KOPT-K1 (cell line): ENCODE data around the gene ASF1A.

Experiments used
- H3K27ac ChIP-seq: fragments of 200-600 bp; sonication (generic); 2 replicates; pipeline ENCODE4 v1.5.1; 2016; ENCODE audit warnings: antibody characterized with exemption, mild to moderate bottlenecking, low read depth, low read length; ENCODE audit not compliant: poor library complexity, severe bottlenecking
- H3K36me3 ChIP-seq: fragments of 200-600 bp; sonication (generic); 2 replicates; pipeline ENCODE4 v1.5.1; 2017; ENCODE audit warnings: antibody characterized with exemption, mild to moderate bottlenecking, low read length, moderate library complexity; ENCODE audit not compliant: insufficient read depth
- H3K9me3 ChIP-seq: fragments of 200-600 bp; sonication (generic); 2 replicates; pipeline ENCODE4 v1.5.1; 2017; ENCODE audit warnings: antibody characterized with exemption, low read length, mild to moderate bottlenecking; ENCODE audit not compliant: insufficient read depth, poor library complexity, severe bottlenecking

Gene ASF1A

DNA sequence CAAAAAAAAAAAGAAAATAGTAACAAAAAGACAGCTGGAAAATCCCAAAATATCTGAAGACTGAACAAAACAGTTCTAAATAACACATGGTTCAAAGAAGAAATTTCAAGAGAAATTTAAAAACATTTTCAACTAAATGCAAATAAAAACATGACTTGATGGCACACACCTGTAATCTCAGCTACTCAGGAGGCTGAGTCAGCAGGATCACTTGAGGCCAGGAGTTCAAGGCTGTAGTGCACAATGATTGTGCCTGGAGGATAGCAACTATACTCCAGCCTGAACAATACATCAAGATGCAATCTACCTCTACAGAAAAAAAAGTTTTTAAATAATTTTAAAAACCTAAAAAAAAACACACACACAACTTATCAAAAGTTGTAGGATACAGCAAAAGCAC lies 21.6 kb upstream of the ASF1A start:
- no peak overlapping the region for H3K27ac ChIP-seq
- H3K9me3 ChIP-seq, result no peaks in the 10 kb centered on the region
- no peaks in the 10 kb centered on the region for H3K36me3 ChIP-seq

DNA sequence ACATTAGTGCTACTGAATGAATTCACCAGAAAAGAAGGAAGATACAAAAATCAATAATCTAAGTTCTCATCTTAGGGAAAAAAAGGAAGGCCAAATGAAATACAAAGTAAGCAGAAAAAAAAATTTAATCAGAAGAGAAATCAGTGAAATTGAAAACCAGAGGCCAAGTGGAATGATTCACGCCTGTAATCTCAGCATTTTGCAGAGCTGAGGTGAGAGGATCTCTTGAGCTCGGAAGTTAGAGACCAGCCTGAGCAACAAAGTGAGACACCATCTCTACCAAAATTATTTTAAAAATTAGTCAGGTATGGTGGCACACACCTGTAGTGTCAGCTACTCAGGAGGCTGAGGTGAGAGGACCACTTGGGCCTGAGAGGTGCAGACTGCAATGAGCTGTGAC lies 21.2 kb upstream of the ASF1A start:
- no peaks in the 10 kb centered on the region for H3K36me3 ChIP-seq
- H3K27ac ChIP-seq, result no peak overlapping the region
- H3K9me3 ChIP-seq, result no peaks in the 10 kb centered on the region

DNA sequence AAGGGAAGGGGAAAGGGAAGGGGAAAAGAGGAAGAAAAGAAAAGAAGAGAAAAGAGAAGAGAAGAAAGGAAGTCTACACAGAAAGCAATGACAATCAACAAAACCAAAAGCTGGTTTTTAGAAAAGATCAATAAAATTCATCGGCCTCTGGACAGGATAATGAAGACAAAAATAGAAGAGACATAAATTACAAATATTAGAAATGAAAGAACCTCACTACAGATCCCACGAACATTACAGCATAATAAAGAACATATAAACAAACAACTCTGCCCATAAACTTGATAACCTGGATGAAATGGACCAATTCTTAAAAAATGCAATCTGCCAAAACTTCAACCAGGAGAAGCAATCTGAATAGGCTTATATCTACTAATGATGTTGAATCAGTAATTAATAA lies 20.7 kb upstream of the ASF1A start:
- Histone ChIP-seq H3K36me3 (no peaks in the 10 kb centered on the region), H3K9me3 (no peaks in the 10 kb centered on the region), H3K27ac (no peak overlapping the region)

DNA sequence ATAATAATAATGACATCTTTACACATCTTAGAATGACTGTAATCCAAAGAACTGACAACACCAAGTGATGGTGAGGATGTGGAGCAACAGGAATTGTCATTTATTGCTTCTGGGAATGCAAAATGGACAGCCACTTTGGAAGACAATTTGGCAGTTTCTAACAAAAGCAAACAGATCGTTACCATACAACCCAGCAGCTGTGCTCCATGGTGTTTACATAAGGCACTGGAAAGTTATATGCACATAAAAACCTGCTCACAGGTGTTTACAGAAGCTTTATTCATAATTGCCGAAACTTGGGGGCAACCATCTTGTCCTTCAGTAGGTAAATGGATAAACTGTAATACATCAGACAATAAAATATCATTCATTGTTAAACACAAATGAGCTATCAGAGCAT lies 18.3 kb upstream of the ASF1A start:
- Histone ChIP-seq H3K36me3 (no peaks in the 10 kb centered on the region), H3K9me3 (no peaks in the 10 kb centered on the region), H3K27ac (no peak overlapping the region)

DNA sequence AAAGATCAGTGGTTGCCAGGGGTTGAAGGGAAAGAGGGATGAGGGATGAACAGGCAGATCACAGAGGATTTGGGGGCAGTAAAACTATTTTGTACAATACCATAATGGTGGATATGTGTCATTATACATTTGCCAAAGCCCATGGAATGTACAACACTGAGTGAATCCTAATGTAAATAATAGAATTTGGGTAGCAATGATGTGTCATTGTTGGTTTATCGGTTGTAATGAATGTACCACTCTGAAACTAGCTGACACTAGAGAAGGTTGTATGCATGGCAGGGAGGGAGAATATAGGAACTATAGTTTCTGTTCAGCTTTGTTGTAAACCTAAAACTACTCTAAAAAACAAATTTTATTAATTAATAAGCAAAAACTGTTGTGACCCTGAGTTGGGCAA lies 17.8 kb upstream of the ASF1A start:
- Histone ChIP-seq H3K9me3 (no peaks in the 10 kb centered on the region), H3K27ac (no peak overlapping the region), H3K36me3 (no peaks in the 10 kb centered on the region)

DNA sequence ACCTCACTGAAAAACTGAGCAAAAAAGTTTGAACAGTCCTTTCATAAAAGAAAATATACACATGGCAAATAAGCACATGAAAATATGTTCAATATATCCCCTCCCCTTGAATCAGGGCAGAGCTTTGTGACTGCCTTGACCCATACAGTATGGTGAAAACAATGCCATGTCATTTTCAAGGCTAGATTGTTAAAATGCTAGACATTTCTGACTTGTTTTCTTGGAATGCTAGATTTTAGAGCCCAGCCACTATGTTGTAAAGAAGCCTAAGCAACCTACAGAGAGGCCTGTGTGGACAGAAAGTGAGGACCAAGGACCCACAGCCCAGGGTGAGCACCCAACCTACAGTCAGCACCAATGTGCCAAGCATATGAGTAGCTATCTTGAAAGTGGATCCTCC lies 17.1 kb upstream of the ASF1A start:
- no peak overlapping the region for H3K27ac ChIP-seq

DNA sequence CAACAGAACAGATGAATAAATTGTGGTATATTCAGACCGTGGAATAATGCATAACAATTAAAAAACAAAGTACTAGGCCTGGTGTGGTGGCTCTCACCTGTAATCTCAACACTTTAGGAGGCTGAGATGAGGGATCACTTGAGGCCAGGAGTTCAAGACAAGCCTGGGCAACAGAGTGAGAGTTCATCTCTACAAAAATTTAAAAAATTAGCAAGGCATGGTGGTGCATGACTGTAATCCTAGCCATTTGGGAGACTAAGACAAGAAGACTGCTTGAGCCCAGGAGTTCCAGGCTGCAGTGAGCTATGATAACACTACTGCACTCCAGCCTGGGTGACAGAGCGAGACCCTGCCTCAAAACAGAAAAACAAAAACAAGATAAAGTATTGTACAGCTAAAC lies 16.1 kb upstream of the ASF1A start:
- H3K9me3 ChIP-seq, result no peaks in the 10 kb centered on the region
- H3K36me3 ChIP-seq, result no peaks in the 10 kb centered on the region
- H3K27ac ChIP-seq, result no peak overlapping the region

More for the DNA sequence above, 17.1 kb upstream of the ASF1A start:
- Histone ChIP-seq H3K9me3 (no peaks in the 10 kb centered on the region), H3K36me3 (no peaks in the 10 kb centered on the region)

DNA sequence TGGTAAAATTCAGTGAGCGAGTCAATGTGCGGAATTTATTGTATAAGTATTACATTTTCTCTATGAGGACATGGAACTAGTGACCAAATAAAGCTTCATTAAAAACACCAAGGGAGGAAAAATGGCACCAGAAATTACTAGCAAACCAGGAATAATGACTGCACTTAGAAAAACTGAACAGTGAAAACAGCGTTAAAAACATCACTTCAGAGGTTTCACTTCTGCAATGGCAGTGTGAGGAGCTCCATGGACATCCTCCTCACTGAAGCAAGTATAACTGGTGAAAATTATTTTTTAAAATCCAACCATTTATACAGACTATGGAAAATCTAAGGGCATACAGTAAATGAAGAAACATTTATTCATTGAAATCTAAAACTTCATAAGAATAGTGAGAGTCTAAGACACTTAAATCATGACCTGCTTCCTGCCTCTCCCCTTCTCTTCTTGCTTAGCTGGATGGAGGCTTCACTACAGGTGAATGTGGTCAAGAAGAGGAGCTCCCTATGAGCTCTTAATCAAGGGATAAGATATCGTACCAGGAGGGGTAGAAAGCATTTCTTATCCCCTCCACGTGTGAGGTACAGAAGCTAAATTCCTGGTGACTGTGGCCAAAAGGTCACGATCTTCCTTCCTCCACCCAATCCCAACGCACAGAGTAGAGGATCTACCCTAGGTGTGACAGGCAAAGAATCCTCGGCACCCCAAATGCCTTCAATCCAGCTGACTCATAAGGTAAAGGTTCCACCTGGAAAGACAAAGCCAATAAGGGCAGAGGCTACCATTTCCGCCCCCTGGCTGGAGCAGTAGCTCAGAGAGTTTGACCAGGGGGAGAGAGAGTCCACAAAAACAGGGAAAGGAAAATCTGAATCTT lies 12.3 kb upstream of the ASF1A start:
- Histone ChIP-seq H3K36me3 (no peaks in the 10 kb centered on the region), H3K27ac (no peak overlapping the region), H3K9me3 (no peaks in the 10 kb centered on the region)

DNA sequence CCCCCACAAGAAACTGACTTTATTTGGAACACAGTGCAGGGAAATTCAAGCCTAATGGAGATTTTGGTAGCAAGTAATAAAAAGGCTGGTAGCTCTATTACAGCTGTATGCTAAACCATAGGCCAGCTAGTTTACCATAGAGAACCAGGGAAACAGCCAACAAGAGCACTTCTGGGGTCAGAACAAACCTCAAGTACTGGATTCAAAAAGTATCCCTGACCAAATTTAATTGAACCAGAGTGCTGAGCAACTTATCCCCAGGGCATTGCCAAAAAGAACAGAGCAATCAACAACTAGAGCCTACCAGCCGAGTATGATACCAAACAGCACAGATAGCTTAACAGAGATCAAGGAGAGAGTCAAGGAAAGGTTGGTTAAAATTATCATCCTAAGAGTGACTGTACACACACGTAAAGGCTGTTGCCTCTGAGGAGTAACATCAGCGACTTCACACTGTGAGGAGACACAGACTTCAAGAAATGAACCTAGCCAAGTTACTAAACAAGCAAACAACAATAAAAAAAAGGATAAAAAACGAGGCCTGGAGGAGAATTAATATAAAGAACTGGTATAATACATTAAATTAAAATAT lies 11.5 kb upstream of the ASF1A start:
- H3K9me3 ChIP-seq, result no peaks in the 10 kb centered on the region
- no peaks in the 10 kb centered on the region for H3K36me3 ChIP-seq
- no peak overlapping the region for H3K27ac ChIP-seq

DNA sequence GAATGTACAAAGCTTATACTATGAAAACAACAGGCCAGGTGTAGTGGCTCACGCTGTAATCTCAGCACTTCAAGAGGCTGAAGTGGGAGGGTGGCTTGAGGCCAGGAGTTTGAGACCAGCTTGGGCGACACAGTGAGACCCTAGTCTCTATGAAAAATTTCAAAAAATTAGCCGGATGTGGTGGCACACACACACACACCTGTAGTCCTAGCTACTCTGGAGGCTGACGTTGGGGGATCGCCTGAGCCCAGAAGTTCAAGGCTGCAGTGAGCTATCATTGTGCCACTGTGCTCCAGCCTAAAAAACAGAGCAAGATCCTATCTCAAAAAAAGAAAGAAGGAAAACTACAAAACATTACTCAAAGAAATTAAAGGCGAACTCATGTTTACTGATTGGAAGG lies 7.3 kb upstream of the ASF1A start:
- peak overlapping the region; percentile 2 for H3K27ac ChIP-seq

DNA sequence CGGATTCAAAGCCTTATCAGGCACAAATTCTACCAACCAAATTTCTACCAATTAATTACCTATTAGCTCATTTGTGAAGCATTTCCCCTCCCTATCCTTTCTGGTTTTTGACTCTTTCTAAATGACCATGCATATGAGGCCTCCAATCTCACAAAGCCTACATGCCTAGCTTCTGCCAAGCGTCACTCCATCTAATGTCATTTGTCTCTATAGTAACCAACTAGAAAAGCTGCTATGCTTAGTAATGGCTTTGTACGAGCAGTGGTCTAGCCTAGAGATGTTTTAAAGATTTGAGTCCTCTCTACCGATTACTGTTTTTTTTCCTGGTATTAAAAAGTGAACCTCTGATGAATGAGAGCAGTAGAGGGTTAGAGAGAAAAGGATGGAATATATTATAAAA lies 4.8 kb upstream of the ASF1A start:
- Histone ChIP-seq H3K27ac (no peak overlapping the region), H3K9me3 (no peaks in the 10 kb centered on the region), H3K36me3 (no peaks in the 10 kb centered on the region)

More for the DNA sequence above, 7.3 kb upstream of the ASF1A start:
- no peaks in the 10 kb centered on the region for H3K36me3 ChIP-seq
- H3K9me3 ChIP-seq, result no peaks in the 10 kb centered on the region

DNA sequence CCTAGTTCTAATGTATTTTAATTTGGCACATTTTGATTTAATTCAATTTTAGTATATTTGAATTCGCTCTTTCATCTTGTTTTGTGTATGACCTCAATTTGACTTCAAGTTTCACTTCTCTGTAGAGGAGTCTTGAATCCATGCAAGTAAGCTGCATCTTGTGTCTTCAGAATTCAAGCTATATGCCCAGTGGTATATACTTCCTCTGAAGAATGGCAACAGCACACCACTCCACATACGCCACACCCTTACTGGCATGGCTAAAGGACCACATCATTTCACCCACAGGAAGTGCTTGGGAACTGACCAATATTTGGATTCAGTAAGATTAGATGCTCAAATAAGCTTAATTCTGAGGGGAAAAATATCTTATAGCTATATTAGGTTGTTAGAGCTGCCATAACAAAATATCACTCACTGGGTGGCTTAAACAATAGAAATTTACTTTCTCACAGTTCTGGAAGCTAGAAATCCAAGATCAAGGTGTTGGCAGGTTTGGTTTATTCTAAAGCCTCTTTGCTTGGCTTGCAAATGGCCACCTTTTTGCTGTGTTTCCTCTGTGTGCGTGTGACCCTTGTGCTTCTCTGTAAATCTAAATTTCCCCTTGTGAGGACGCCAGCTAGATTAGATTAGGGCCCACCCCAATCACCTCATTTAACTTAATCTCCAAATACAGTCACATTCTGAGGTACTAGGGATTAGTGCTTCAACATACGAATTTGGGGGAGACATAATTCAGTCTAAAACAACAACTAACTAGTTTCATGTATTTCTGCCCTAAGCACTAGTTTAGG lies 2.8 kb upstream of the ASF1A start:
- no peaks in the 10 kb centered on the region for H3K9me3 ChIP-seq
- H3K27ac ChIP-seq, result peak overlapping the region; percentile 94
- H3K36me3 ChIP-seq, result no peaks in the 10 kb centered on the region

DNA sequence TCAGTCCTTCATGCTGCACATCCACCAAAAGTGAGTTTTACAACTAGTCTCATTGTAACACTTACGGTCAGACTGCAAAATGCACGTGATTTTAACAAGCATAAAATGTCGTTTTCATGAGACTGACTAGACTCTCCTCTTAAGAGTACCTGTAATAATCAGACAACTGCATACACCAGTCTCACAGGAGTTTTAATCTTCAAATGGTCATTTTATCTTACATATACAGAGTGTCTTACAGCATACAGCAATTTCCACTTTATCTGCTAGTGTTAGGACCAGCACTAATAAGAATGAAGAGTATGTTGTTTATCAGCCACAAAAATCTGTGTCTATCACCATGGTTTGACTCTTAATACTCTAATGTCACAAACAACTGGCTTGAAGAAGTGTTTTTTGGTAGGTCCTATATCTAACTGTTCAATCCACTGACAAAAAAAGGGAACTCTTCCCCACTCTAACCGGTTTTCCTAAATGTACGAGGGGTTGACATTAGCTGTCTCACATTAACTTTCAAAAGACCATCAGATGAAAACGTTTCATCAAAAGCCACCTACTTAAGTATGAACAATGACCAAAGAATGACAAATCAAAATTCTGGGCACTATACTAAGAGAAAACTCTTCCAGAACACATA lies 1.5 kb upstream of the ASF1A start:
- peak overlapping the region; percentile 94 for H3K27ac ChIP-seq

DNA sequence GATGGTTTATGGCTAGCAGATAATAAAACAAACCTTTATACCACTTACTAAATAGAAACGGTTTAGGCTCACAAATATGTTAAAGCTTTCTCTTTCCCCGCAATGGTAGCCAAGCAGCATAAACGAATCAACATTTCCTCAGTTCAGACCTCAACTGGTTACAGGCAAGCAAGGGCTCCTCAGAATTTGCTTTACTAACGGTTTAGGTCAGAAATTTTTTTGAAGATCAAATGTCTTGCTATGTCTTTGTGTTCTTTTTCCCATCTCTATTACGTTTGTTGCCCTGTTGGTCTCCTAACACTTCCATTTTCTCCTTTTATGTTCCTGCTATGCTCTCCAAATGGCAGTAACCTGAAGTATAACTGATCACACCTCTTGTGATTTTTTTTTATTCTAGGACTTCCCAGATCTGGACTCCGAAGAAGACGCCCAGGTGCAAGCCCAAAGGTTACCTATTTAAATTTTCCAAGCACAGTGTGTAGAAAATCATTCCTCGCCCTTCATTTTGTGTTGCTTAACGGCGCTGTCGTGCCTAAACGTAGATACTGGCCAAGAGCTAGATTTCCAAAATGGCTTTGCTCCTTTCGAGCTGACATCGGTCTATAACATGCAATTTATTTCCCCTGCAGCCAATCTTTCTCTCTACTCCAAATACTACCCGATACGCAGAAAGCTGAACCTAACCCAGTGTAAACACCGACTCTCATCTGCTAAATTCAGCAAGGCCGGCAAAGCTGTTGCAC lies 717 bp upstream of the ASF1A start:
- Histone ChIP-seq H3K9me3 (no peaks in the 10 kb centered on the region), H3K36me3 (peaks cover 8% of the 10 kb centered on the region; the same call in 1 of the 2 replicates), H3K27ac (peak overlapping the region; percentile 94)

More for the DNA sequence above, 1.5 kb upstream of the ASF1A start:
- Histone ChIP-seq H3K9me3 (no peaks in the 10 kb centered on the region), H3K36me3 (0 out of 2 replicates have a peak, but pooled peaks cover 2% of the 10 kb centered on the region)
